Neural cell (in vitro differentiated cells): ENCODE data around the gene TMEM135. TPM values are rescaled to one million over a fixed set of nuclear protein-coding genes. Genes with fewer than 3 reads are reported as not detected.
"Not testable (repeated sequence)": the region's sequence is repeated elsewhere in the genome, so short reads cannot be mapped to it uniquely, and the experiment has no call there.

Experiments used
- H2AFZ ChIP-seq: fragments of 200-600, 300-800 bp; sonication (generic), shearing (Covaris generic); 2 replicates; pipeline ENCODE4 v1.6.0; 2014; ENCODE audit warnings: low read depth, mild to moderate bottlenecking, antibody characterized with exemption, low read length, moderate library complexity
- H3F3A ChIP-seq: fragments of 200-600 bp; shearing (Covaris generic); 2 replicates; pipeline ENCODE4 v1.6.1; 2016; ENCODE audit warnings: mild to moderate bottlenecking, moderate library complexity, mixed read lengths, antibody characterized with exemption, low read length; ENCODE audit not compliant: insufficient read depth, poor library complexity, severe bottlenecking
- H3K27ac ChIP-seq: fragments of 200-600, 300-800 bp; sonication (generic), shearing (Covaris generic); 2 replicates; pipeline ENCODE4 v1.5.1; 2014; ENCODE audit warnings: mild to moderate bottlenecking, low read length, moderate library complexity
- H3K27me3 ChIP-seq: fragments of 300-800, 200-600 bp; sonication (generic), shearing (Covaris generic); 2 replicates; pipeline ENCODE4 v1.6.0; 2014; ENCODE audit warnings: mild to moderate bottlenecking, low read depth, low read length, moderate library complexity; ENCODE audit not compliant: insufficient read depth
- H3K36me3 ChIP-seq: fragments of 300-800, 200-600 bp; sonication (generic), shearing (Covaris generic); 2 replicates; pipeline ENCODE4 v1.5.1; 2014; ENCODE audit warnings: mild to moderate bottlenecking, antibody characterized with exemption, low read length, moderate library complexity; ENCODE audit not compliant: insufficient read depth
- H3K4me2 ChIP-seq: fragments of 300-800, 200-600 bp; sonication (generic), shearing (Covaris generic); 2 replicates; pipeline ENCODE4 v1.6.0; 2014; ENCODE audit warnings: mild to moderate bottlenecking, low read length
- H3K4me3 ChIP-seq: fragments of 300-800, 200-600 bp; sonication (generic), shearing (Covaris generic); 2 replicates; pipeline ENCODE4 v1.5.1; 2014; ENCODE audit warnings: mild to moderate bottlenecking, low read length, moderate library complexity
- H3K79me2 ChIP-seq: fragments of 200-600 bp; shearing (Covaris generic); replicated peaks from 2 replicates; pipeline ENCODE4 v1.6.0; 2014; ENCODE audit warnings: mild to moderate bottlenecking, low read length, moderate library complexity; ENCODE audit not compliant: insufficient read depth
- H3K9ac ChIP-seq: fragments of 300-800, 200-600 bp; sonication (generic), shearing (Covaris generic); 2 replicates; pipeline ENCODE4 v1.6.1; 2016; ENCODE audit warnings: mild to moderate bottlenecking, low read length, mixed read lengths
- H3K9me2 ChIP-seq: fragments of 200-600 bp; shearing (Covaris generic); 2 replicates; pipeline ENCODE4 v1.6.1; 2016; ENCODE audit warnings: mild to moderate bottlenecking, low read length, mixed read lengths; ENCODE audit not compliant: insufficient read depth
- H3K9me3 ChIP-seq: fragments of 200-600, 300-800 bp; sonication (generic), shearing (Covaris generic); 2 replicates; pipeline ENCODE4 v1.6.1; 2016; ENCODE audit warnings: mild to moderate bottlenecking, mixed run types, low read length, moderate library complexity, mixed read lengths
- H4K20me1 ChIP-seq: fragments of 200-600 bp; shearing (Covaris generic); 2 replicates; pipeline ENCODE4 v1.6.1; 2016; ENCODE audit warnings: mild to moderate bottlenecking, mixed run types; ENCODE audit not compliant: insufficient read depth
- CTCF ChIP-seq: fragments of 450-650 bp; IDR thresholded peaks from 2 replicates; pipeline ENCODE4 v1.5.1; 2014; ENCODE audit warnings: antibody characterized with exemption, mild to moderate bottlenecking, moderate library complexity; ENCODE audit not compliant: poor library complexity, severe bottlenecking
- EP300 ChIP-seq: fragments of 450-650 bp; conservative IDR thresholded peaks from 2 replicates; pipeline ENCODE4 v1.6.1; 2014; ENCODE audit warnings: antibody characterized with exemption, mild to moderate bottlenecking, moderate library complexity; ENCODE audit not compliant: poor library complexity, severe bottlenecking
- EZH2 ChIP-seq: fragments of 200-600, 300-800 bp; shearing (Covaris generic), sonication (generic); IDR thresholded peaks from 2 replicates; pipeline ENCODE4 v1.6.1; 2014; ENCODE audit warnings: antibody characterized with exemption, low read length, borderline replicate concordance, mild to moderate bottlenecking; ENCODE audit not compliant: insufficient read depth, poor library complexity, severe bottlenecking
- MXI1 ChIP-seq: fragments of 450-650 bp; conservative IDR thresholded peaks from 2 replicates; pipeline ENCODE4 v1.6.1; 2014; ENCODE audit warnings: antibody characterized with exemption, mild to moderate bottlenecking; ENCODE audit not compliant: poor library complexity, severe bottlenecking
- POLR2AphosphoS5 ChIP-seq: IDR thresholded peaks from 2 replicates; pipeline ENCODE4 v1.6.1; 2012
- RAD21 ChIP-seq: fragments of 450-650 bp; conservative IDR thresholded peaks from 2 replicates; pipeline ENCODE4 v1.6.1; 2014; ENCODE audit warnings: antibody characterized with exemption, mild to moderate bottlenecking, moderate library complexity
- REST ChIP-seq: IDR thresholded peaks from 2 replicates; pipeline ENCODE4 v1.6.1; 2012; ENCODE audit warnings: borderline replicate concordance
- SMC3 ChIP-seq: fragments of 450-650 bp; conservative IDR thresholded peaks from 2 replicates; pipeline ENCODE4 v1.6.1; 2014; ENCODE audit warnings: antibody characterized with exemption, mild to moderate bottlenecking, moderate library complexity; ENCODE audit not compliant: poor library complexity
- TAF1 ChIP-seq: IDR thresholded peaks from 2 replicates; pipeline ENCODE4 v1.6.1; 2012; ENCODE audit warnings: low read depth
- polyA plus RNA-seq: library from polyadenylated mRNA; depleted of rRNA; stranded (reverse); fragments of >200 nt; gene quantifications from 2 replicates; pipeline ENCODE4 v1.2.3, GENCODE V29; 2014

TMEM135 gene
- polyA plus RNA-seq, 1 donor from 2014 or later = 15.6 TPM

GRCh38 chr11:86999859-87000753 is 37.6 kb upstream of the TMEM135 start:
- H2AFZ ChIP-seq = no peak overlapping the region
- H3K36me3 ChIP-seq = no peaks in the 10 kb centered on the region
- H3K4me3 ChIP-seq = no peak overlapping the region
- H4K20me1 ChIP-seq = no peaks in the 10 kb centered on the region
- H3K9me3 ChIP-seq = no peaks in the 10 kb centered on the region
- H3K9me2 ChIP-seq = no peaks in the 10 kb centered on the region
- no peaks in the 10 kb centered on the region for H3F3A ChIP-seq
- no peaks in the 10 kb centered on the region for H3K27me3 ChIP-seq
- H3K9ac ChIP-seq = no peak overlapping the region
- TF ChIP-seq TAF1 = no peak
- no peak for TF ChIP-seq SMC3
- no peak for TF ChIP-seq EZH2
- no peak for TF ChIP-seq REST
- TF ChIP-seq CTCF = no peak
- TF ChIP-seq MXI1 = no peak
- no peak for TF ChIP-seq EP300
- no peak for TF ChIP-seq RAD21
- no peak for TF ChIP-seq POLR2AphosphoS5
- no peaks in the 10 kb centered on the region for H3K79me2 ChIP-seq
- no peak overlapping the region for H3K4me2 ChIP-seq
- no peak overlapping the region for H3K27ac ChIP-seq

DNA sequence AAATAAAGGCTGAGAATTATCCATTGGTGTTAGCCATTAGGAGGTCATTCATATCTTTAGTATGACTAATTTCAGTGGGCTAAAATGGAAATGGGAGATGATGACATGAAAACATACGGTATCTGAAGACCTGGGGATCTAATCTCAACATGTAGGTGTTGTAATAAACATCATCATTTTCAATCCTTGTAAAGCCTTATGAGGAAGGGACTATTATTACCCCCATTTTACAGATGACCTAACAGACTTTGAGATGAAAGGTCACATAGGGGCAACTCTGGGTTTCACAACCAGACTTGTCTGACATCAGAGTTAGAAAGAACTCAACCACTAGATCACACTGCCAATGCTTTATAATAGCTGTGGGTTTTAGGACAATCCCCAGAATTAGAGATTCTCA is 34.8 kb upstream of the TMEM135 start:
- H4K20me1 ChIP-seq = no peaks in the 10 kb centered on the region
- H3K9ac ChIP-seq = no peak overlapping the region
- H2AFZ ChIP-seq = no peak overlapping the region
- TF ChIP-seq POLR2AphosphoS5 (no peak), RAD21 (no peak), EP300 (no peak), CTCF (no peak), SMC3 (no peak), EZH2 (no peak), MXI1 (no peak), REST (no peak), TAF1 (no peak)
- H3K79me2 ChIP-seq = no peaks in the 10 kb centered on the region
- no peak overlapping the region for H3K27ac ChIP-seq
- H3K36me3 ChIP-seq = no peaks in the 10 kb centered on the region
- no peaks in the 10 kb centered on the region for H3K9me2 ChIP-seq
- no peak overlapping the region for H3K4me3 ChIP-seq
- H3K27me3 ChIP-seq = no peaks in the 10 kb centered on the region
- H3K9me3 ChIP-seq = no peaks in the 10 kb centered on the region
- H3F3A ChIP-seq = no peaks in the 10 kb centered on the region
- no peak overlapping the region for H3K4me2 ChIP-seq

DNA sequence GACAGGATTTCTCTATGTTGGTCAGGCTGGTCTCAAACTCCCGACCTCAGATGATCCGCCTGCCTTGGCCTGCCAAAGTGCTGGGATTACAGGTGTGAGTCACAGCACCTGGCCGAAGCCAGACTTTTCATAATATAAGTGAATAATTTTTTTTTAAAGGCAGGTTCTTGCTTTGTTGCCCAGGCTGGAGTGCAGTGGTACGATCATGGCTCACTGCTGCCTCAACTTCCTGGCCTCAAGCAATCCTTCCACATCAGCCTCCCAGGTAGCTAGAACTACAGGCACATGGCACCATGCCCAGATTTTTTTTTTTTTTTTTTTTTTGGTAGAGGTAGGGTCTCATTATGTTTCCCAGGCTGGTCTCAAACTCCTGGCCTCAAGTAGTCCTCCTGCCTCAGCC is 33.5 kb upstream of the TMEM135 start:
- not testable (repeated sequence) for H3K79me2 ChIP-seq

More for the DNA sequence above, 33.5 kb upstream of the TMEM135 start:
- not testable (repeated sequence) for H3K9me2 ChIP-seq, H4K20me1 ChIP-seq, H2AFZ ChIP-seq, H3K9me3 ChIP-seq, H3K4me2 ChIP-seq, H3F3A ChIP-seq, H3K4me3 ChIP-seq, H3K9ac ChIP-seq, H3K27ac ChIP-seq, H3K27me3 ChIP-seq, H3K36me3 ChIP-seq
